HG03103 (cell line): ENCODE results near the gene PERP.
A peak's percentile ranks its signal among the peaks of the same experiment; 100 is the strongest.
"Not testable (repeated sequence)": the region's sequence is repeated elsewhere in the genome, so short reads cannot be mapped to it uniquely, and the experiment has no call there.

Source experiments
- ATAC-seq: cut with Tn5 transposase; IDR thresholded peaks from one replicate; pipeline ENCODE4 v1.9.1; 2021; ENCODE audit warnings: low read depth; ENCODE audit not compliant: unreplicated experiment

PERP gene

GRCh38 chr6:138107078-138107751 lies at the start of gene PERP:
Gene PERP, minus strand, starts transcription at chr6:138107419. Its CDS starts 79 bp downstream, at chr6:138107340.
- peak; percentile 60 for ATAC-seq

GRCh38 chr6:138155443-138155842 lies 48.2 kb upstream of the PERP start:
- ATAC-seq = no peak

GRCh38 chr6:138146544-138146943 lies 39.3 kb upstream of the PERP start:
- no peak for ATAC-seq

- peak; percentile 91 for ATAC-seq
These were observed 38.2 kb upstream of the PERP start for GRCh38 chr6:138145402-138145801.

GRCh38 chr6:138142806-138143205 lies 35.6 kb upstream of the PERP start:
- ATAC-seq = no peak

GRCh38 chr6:138129190-138129589 lies 22.0 kb upstream of the PERP start:
- ATAC-seq = no peak

GRCh38 chr6:138128096-138128495 lies 20.9 kb upstream of the PERP start:
- no peak for ATAC-seq

GRCh38 chr6:138124096-138124495 lies 16.9 kb upstream of the PERP start:
- no peak for ATAC-seq

GRCh38 chr6:138119976-138120375 lies 12.8 kb upstream of the PERP start:
- ATAC-seq = no peak

- not testable (repeated sequence) for ATAC-seq
These were observed 12.0 kb upstream of the PERP start for GRCh38 chr6:138119229-138119628.

GRCh38 chr6:138117376-138117914 lies 10.2 kb upstream of the PERP start:
- no peak for ATAC-seq

- ATAC-seq = no peak
These were observed 9.4 kb upstream of the PERP start for GRCh38 chr6:138116661-138116999.

- ATAC-seq = no peak
These were observed 8.8 kb upstream of the PERP start for GRCh38 chr6:138115877-138116660.

GRCh38 chr6:138115201-138115600 lies 8.0 kb upstream of the PERP start:
- ATAC-seq = no peak

- no peak for ATAC-seq
These were observed 6.5 kb upstream of the PERP start for GRCh38 chr6:138113588-138114210.

GRCh38 chr6:138110229-138110628 lies 3.0 kb upstream of the PERP start:
- ATAC-seq = no peak

GRCh38 chr6:138109042-138109997 lies 2.1 kb upstream of the PERP start:
- ATAC-seq = no peak

- ATAC-seq = no peak
These were observed 753 bp upstream of the PERP start for GRCh38 chr6:138107752-138108592.

- ATAC-seq = no peak
These were observed 548 bp downstream of the PERP start for GRCh38 chr6:138106665-138107077.
